GM23248 (cell line): ENCODE data around the gene RAMP3.

Source experiments
- EZH2 ChIP-seq: fragments of 200-600 bp; sonication (generic); IDR thresholded peaks from 2 replicates; pipeline ENCODE4 v1.6.1; 2018; ENCODE audit warnings: antibody characterized with exemption, mild to moderate bottlenecking; ENCODE audit not compliant: insufficient read depth, poor library complexity, severe bottlenecking
- EZH2phosphoT487 ChIP-seq: fragments of 200-600 bp; sonication (generic); IDR thresholded peaks from 2 replicates; pipeline ENCODE4 v1.6.1; 2018; ENCODE audit warnings: antibody characterized with exemption, moderate library complexity, mild to moderate bottlenecking, low read depth; ENCODE audit not compliant: insufficient read depth

DNA sequence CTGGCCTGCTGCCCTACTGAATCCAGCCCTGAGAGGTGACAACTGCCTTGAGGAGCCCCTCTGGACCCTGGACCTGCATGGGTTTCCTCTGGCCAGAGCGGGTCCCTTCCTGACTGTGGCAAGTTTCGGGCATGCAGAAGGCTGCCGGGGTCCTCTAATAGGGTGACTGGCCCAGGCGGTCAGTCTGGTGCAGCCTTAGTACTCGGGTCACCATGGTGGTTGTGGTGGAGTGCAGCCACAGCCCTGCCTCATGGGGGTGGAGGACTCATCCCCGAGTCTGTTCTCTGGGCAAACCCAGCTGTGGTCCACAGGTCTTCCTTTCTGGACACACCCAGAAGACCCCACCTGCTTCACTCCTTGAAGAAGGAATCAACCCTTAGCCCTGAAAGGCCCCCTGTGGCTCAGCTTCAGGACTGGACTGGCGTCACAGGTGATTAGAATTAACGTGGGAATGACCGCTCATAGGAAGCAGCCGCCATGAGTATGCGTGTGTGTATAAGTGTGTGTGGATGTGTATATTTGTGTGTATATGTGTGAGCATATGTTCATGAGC is 28.7 kb downstream of the RAMP3 start:
- TF ChIP-seq EZH2phosphoT487, result no peak
- TF ChIP-seq EZH2, result no peak
